UCSD-AML1 (cell line): ENCODE data around the gene NSD1.
"Not testable (repeated sequence)": the region's sequence is repeated elsewhere in the genome, so short reads cannot be mapped to it uniquely, and the experiment has no call there.

Experiments used
- DNase-seq: peaks from one replicate; lab custom pipeline; 2025; ENCODE audit not compliant: unreplicated experiment; lab: John Stamatoyannopoulos, UW

Gene NSD1

GRCh38 chr5:177327539-177328522 lies 194.3 kb downstream of the NSD1 start:
- DNase-seq = no peak

GRCh38 chr5:177328545-177329231 lies 195.1 kb downstream of the NSD1 start:
- no peak for DNase-seq

- DNase-seq = no peak
Measured at GRCh38 chr5:177329883-177330282, 196.3 kb downstream of the NSD1 start.

- DNase-seq = peak; percentile 62
Measured at GRCh38 chr5:177330991-177331842, 197.6 kb downstream of the NSD1 start.

- DNase-seq = no peak
Measured at GRCh38 chr5:177332031-177332895, 198.7 kb downstream of the NSD1 start.

- no peak for DNase-seq
Measured at GRCh38 chr5:177332896-177333260, 199.3 kb downstream of the NSD1 start.

GRCh38 chr5:177333420-177334154 lies 200.0 kb downstream of the NSD1 start:
- no peak for DNase-seq

- DNase-seq = no peak
Measured at GRCh38 chr5:177334155-177334551, 200.6 kb downstream of the NSD1 start.

- DNase-seq = no peak
Measured at GRCh38 chr5:177334781-177335700, 201.5 kb downstream of the NSD1 start.

- DNase-seq = no peak
Measured at GRCh38 chr5:177335701-177336065, 202.1 kb downstream of the NSD1 start.

GRCh38 chr5:177336112-177336511 lies 202.5 kb downstream of the NSD1 start:
- peak; percentile 71 for DNase-seq

GRCh38 chr5:177336603-177337494 lies 203.3 kb downstream of the NSD1 start:
- DNase-seq = no peak

- DNase-seq = no peak
Measured at GRCh38 chr5:177338251-177339106, 204.9 kb downstream of the NSD1 start.

GRCh38 chr5:177339107-177339638 lies 205.6 kb downstream of the NSD1 start:
- DNase-seq = no peak

- not testable (repeated sequence) for DNase-seq
Measured at GRCh38 chr5:177343000-177343399, 209.4 kb downstream of the NSD1 start.

- DNase-seq = no peak
Measured at GRCh38 chr5:177343777-177344176, 210.2 kb downstream of the NSD1 start.
